ENCODE results near the gene CLPSL2. TPM values are rescaled to one million over a fixed set of nuclear protein-coding genes. Genes with fewer than 3 reads are reported as not detected.

Gene CLPSL2
- total and polyA plus RNA-seq, 10 of the 15 experiments (the other 5 are each of a cell fraction or from before 2014, with no cell fraction given), result 0.32 to 1.3 TPM; not detected in 8

- H3K27me3 ChIP-seq (replicated peaks in 1 of 2; ENCODE audit: control insufficient read depth in 2 of 2, insufficient read depth in 2 of 2, low read length in 1 of 2), result no peaks in the 10 kb centered on the region
- peak overlapping the region; percentile 87 for H3K9ac ChIP-seq (ENCODE audit: control insufficient read depth, insufficient read depth, low read length)
- H3K9me3 ChIP-seq (replicated peaks; ENCODE audit: control insufficient read depth, insufficient read depth, low read length), result no peaks in the 10 kb centered on the region
- ChIA-PET POLR2A (interaction anchor here (0.5 to 1.5 kb wide), 10 partner anchors 10 to 145 kb away, joined by 3 to 6 read pairs (median 3); no protein-coding TSS in a partner anchor), RAD21 (ENCODE audit: unreplicated experiment) (interaction anchor here (0.7 to 5.6 kb wide), 14 partner anchors 10 to 209 kb away, joined by 3 to 36 read pairs (median 4); no protein-coding TSS in a partner anchor), SMC1A (ENCODE audit: uncharacterized antibody, unreplicated experiment) (interaction anchor here (0.7 to 3.6 kb wide), 18 partner anchors 12 to 146 kb away, joined by 3 to 47 read pairs (median 4); partner anchors contain the start of gene FKBP5), CTCF (interaction anchor here (0.9 to 9.7 kb wide), 9 partner anchors 9 to 430 kb away, joined by 3 to 374 read pairs (median 4); no protein-coding TSS in a partner anchor)
- no peaks in the 10 kb centered on the region; the same call in 1 of the 2 replicates for H3K79me2 ChIP-seq (ENCODE audit: control insufficient read depth, insufficient read depth, low read length)
- FAIRE-seq (peak; percentile 18), DNase-seq (ENCODE audit: low read depth, low spot score) (peak; percentile 67), ATAC-seq (peak; percentile 70)
- peak overlapping the region; percentile 92 for H2AFZ ChIP-seq (ENCODE audit: control insufficient read depth, low read depth, low read length)
- BruUV-seq (replicated peaks), result no TSS peak
- in situ Hi-C loops (cut with MboI) (no loop called here), intact Hi-C loops (cut with micrococcal nuclease; ENCODE audit: unreplicated experiment) (loop anchor here (1.0 to 10.0 kb wide), 3 partner anchors 44 to 435 kb away; partner anchors contain the start of genes DEF6, FKBP5 and PPARD)
- peak overlapping the region; percentile 95 for H3K4me2 ChIP-seq (ENCODE audit: control insufficient read depth, insufficient read depth)
- H3K36me3 ChIP-seq (ENCODE audit: control insufficient read depth in 2 of 2, insufficient read depth in 2 of 2, low read length in 1 of 2), result no peaks in the 10 kb centered on the region
- H3K4me1 ChIP-seq (ENCODE audit: control insufficient read depth, insufficient read depth, low read length), result peaks cover 44% of the 10 kb centered on the region
- WGBS (ENCODE audit: insufficient coverage, insufficient replicate concordance, low lambda C conversion rate, missing lambda C conversion rate), result 3% methylated on average over 28 of the region's 61 CpGs
- H3K4me3 ChIP-seq, result peak overlapping the region; percentile 86
- H4K20me1 ChIP-seq (ENCODE audit: control insufficient read depth, insufficient read depth), result no peaks in the 10 kb centered on the region
- peak overlapping the region; percentile 89 for H3K27ac ChIP-seq (ENCODE audit: control insufficient read depth, insufficient read depth)
- TF ChIP-seq BCL3 (IDR thresholded peaks at IDR 0.05; ENCODE audit: borderline replicate concordance, insufficient read depth, low read depth, low read length, poor library complexity, severe bottlenecking) (peak; percentile 73), TARDBP (IDR thresholded peaks at IDR 0.05; ENCODE audit: borderline replicate concordance) (peak; percentile 24), IRF3 (IDR thresholded peaks at IDR 0.05) (no peak), TCF7 (IDR thresholded peaks at IDR 0.05; ENCODE audit: borderline replicate concordance) (peak; percentile 84; the same call in 1 of the 2 replicates), ZSCAN29 (IDR thresholded peaks at IDR 0.05) (no peak), YY1 (IDR thresholded peaks at IDR 0.05; ENCODE audit: low read depth, low read length) (peak; percentile 37; the same call in 1 of the 2 replicates), SREBF2 (IDR thresholded peaks at IDR 0.05; ENCODE audit: low read length) (no peak), KLF5 (IDR thresholded peaks at IDR 0.05; ENCODE audit: partially characterized antibody) (no peak), CBX5 (IDR thresholded peaks at IDR 0.05; ENCODE audit: low read depth) (peak; percentile 81; the same call in 1 of the 2 replicates), ZNF217 (IDR thresholded peaks at IDR 0.05) (no peak), ZBTB11 (CRISPR knock-in tag; IDR thresholded peaks at IDR 0.05) (no peak), RCOR1 (conservative IDR thresholded peaks at IDR 0.05; ENCODE audit: low read depth, low read length) (no peak), ASH2L (IDR thresholded peaks at IDR 0.05; ENCODE audit: borderline replicate concordance, low read depth) (0 out of 2 replicates have a peak, but pooled peaks have one; percentile 91), JUNB (IDR thresholded peaks at IDR 0.05) (no peak), TCF12 (IDR thresholded peaks at IDR 0.05; ENCODE audit: low read depth, low read length) (peak; percentile 57; the same call in 1 of the 2 replicates), IRF4 (IDR thresholded peaks at IDR 0.05; ENCODE audit: low read depth, low read length) (peak; percentile 12; the same call in 1 of the 2 replicates), DPF2 (IDR thresholded peaks at IDR 0.05) (peak; percentile 83), CHD4 (IDR thresholded peaks at IDR 0.05) (no peak)
These were observed 44.5 kb upstream of the CLPSL2 start for GRCh38 chr6:35731736-35732532.
